HepG2 (cell line): ENCODE measurements around the gene ODC1. TPM values are rescaled to one million over a fixed set of nuclear protein-coding genes. Genes with fewer than 3 reads are reported as not detected.

Experiments used
- ATAC-seq: fragments of 200-7000 bp; cut with Tn5 transposase; 3 replicates; pipeline ENCODE4 v1.9.1; 2020; ENCODE audit warnings: mild to moderate bottlenecking, moderate library complexity
- BruUV-seq: library from RNA; stranded (reverse); fragments of 400-500 nt; replicated peaks from 2 replicates; lab custom pipeline; 2021; lab: Mats Ljungman, UMichigan
- CTCF ChIA-PET: fragments of 300-600 bp; formaldehyde crosslinking; extraction: SDS; loops from one replicate; lab custom pipeline; 2021; ENCODE audit warnings: low total read pairs, inconsistent platforms, low intra/inter-chr PET ratio; lab: Yijun Ruan, JAX
- POLR2A ChIA-PET: fragments of 350-600 bp; sonication (Branson Sonifier 250); formaldehyde crosslinking; loops from one replicate; lab custom pipeline; 2020; ENCODE audit warnings: antibody characterized with exemption, inconsistent platforms; lab: Yijun Ruan, JAX
- DNase-seq: peaks from one replicate; pipeline ENCODE4 v3.0.0-alpha.2; 2015; ENCODE audit warnings: low spot score
- FAIRE-seq: peaks from 3 replicates; lab custom pipeline; 2011; peaks lifted over from hg19 to GRCh38; lab: Jason Lieb, UNC
- H2AFZ ChIP-seq: one replicate; pipeline ENCODE4 v1.6.1; 2011; ENCODE audit warnings: low read length, inconsistent platforms
- H3K27ac ChIP-seq: fragments of 300-600 bp; 3 replicates; pipeline ENCODE4 v1.8.0; 2011; ENCODE audit warnings: mixed run types, mild to moderate bottlenecking, mixed read lengths, low read length, inconsistent platforms; ENCODE audit not compliant: insufficient read depth; ENCODE audit errors: extremely low read length
- H3K27me3 ChIP-seq, 2 experiments: fragments of 200-600 bp in 1 of 2; 2 replicates in 1 of 2; 3 replicates in 1 of 2; pipeline versions ENCODE4 v1.6.0 to v1.8.0; 2011; ENCODE audit warnings: low read length in 2 of 2, mild to moderate bottlenecking in 2 of 2, moderate library complexity in 2 of 2, inconsistent platforms in 1 of 2; ENCODE audit not compliant: insufficient read depth in 2 of 2, control insufficient read depth in 1 of 2
- H3K36me3 ChIP-seq, 2 experiments: fragments of 200-600 bp in 1 of 2; replicated peaks in 1 of 2; 2 replicates in 1 of 2; 3 replicates in 1 of 2; pipeline versions ENCODE4 v1.5.1 to v1.8.0; 2011; ENCODE audit warnings: low read length in 2 of 2, inconsistent platforms in 1 of 2; ENCODE audit not compliant: insufficient read depth in 2 of 2, control insufficient read depth in 1 of 2
- H3K4me1 ChIP-seq: 2 replicates; pipeline ENCODE4 v1.5.1; 2012; ENCODE audit warnings: low read length, inconsistent platforms; ENCODE audit not compliant: insufficient read depth
- H3K4me2 ChIP-seq: 2 replicates; pipeline ENCODE4 v1.6.0; 2011; ENCODE audit warnings: low read depth, low read length, inconsistent platforms
- H3K4me3 ChIP-seq, 3 experiments: fragments of 200-600 bp in 1 of 3; sonication (generic), shearing (Covaris generic) in 1 of 3; replicated peaks in 1 of 3; 2 replicates each; pipeline ENCODE4 v1.5.1; 2011 to 2016; ENCODE audit warnings: low read length in 3 of 3, inconsistent platforms in 2 of 3, low read depth in 2 of 3, mild to moderate bottlenecking in 2 of 3, control low read depth in 1 of 3, mixed read lengths in 1 of 3; ENCODE audit not compliant: insufficient read depth in 1 of 3
- H3K79me2 ChIP-seq: one replicate; pipeline ENCODE4 v1.6.1; 2011; ENCODE audit warnings: low read length, inconsistent platforms; ENCODE audit not compliant: insufficient read depth
- H3K9ac ChIP-seq: 2 replicates; pipeline ENCODE4 v1.6.0; 2011; ENCODE audit warnings: mild to moderate bottlenecking, low read depth, low read length, inconsistent platforms; ENCODE audit not compliant: insufficient read depth
- H3K9me3 ChIP-seq: 2 replicates; pipeline ENCODE4 v1.5.1; 2012; ENCODE audit warnings: mild to moderate bottlenecking, low read length
- H4K20me1 ChIP-seq: 2 replicates; pipeline ENCODE4 v1.6.0; 2011; ENCODE audit warnings: inconsistent platforms, mild to moderate bottlenecking, low read length, moderate library complexity; ENCODE audit not compliant: insufficient read depth
- CHD4 ChIP-seq: fragments of 200-600 bp; sonication (generic); IDR thresholded peaks from 2 replicates; pipeline ENCODE4 v1.7.0; 2017; ENCODE audit warnings: mild to moderate bottlenecking, low read length, borderline replicate concordance
- DNMT3B ChIP-seq: conservative IDR thresholded peaks from 2 replicates; pipeline ENCODE4 v1.6.1; 2016; ENCODE audit warnings: missing biosample characterization, control low read depth
- FOSL1 ChIP-seq: sonication (generic); formaldehyde crosslinking; IDR thresholded peaks from 2 replicates; pipeline ENCODE4 v1.9.0; 2021; ENCODE audit warnings: missing genetic modification reagents, borderline replicate concordance
- KDM5B ChIP-seq: sonication (generic); formaldehyde crosslinking; IDR thresholded peaks from 2 replicates; pipeline ENCODE4 v1.4.0; 2020; ENCODE audit warnings: missing genetic modification reagents, mild to moderate bottlenecking, borderline replicate concordance
- KDM6A ChIP-seq: IDR thresholded peaks from 2 replicates; pipeline ENCODE4 v1.6.1; 2016; ENCODE audit warnings: low read depth
- POLR2G ChIP-seq: fragments of 200-400 bp; formaldehyde crosslinking; IDR thresholded peaks from 2 replicates; pipeline ENCODE4 v1.6.1; 2018; ENCODE audit warnings: mild to moderate bottlenecking, low read depth, low read length, moderate library complexity
- RARA ChIP-seq: IDR thresholded peaks from 2 replicates; pipeline ENCODE4 v1.6.1; 2016; ENCODE audit warnings: missing genetic modification reagents, missing compliant biosample characterization
- TRIM24 ChIP-seq: sonication (generic); formaldehyde crosslinking; IDR thresholded peaks from 2 replicates; pipeline ENCODE4 v1.8.0; 2022; ENCODE audit warnings: mild to moderate bottlenecking, missing genetic modification reagents
- ZFP82 ChIP-seq: sonication (generic); formaldehyde crosslinking; IDR thresholded peaks from 2 replicates; pipeline ENCODE4 v1.5.1; 2020; ENCODE audit warnings: mild to moderate bottlenecking, missing genetic modification reagents, borderline replicate concordance
- ZMYM3 ChIP-seq: sonication (generic); formaldehyde crosslinking; IDR thresholded peaks from 2 replicates; pipeline ENCODE4 v1.5.1; 2020; ENCODE audit warnings: mild to moderate bottlenecking, missing genetic modification reagents
- ZNF501 ChIP-seq: sonication (generic); formaldehyde crosslinking; IDR thresholded peaks from 2 replicates; pipeline ENCODE4 v1.5.1; 2020; ENCODE audit warnings: mild to moderate bottlenecking, moderate library complexity, missing genetic modification reagents
- WGBS: methylation state at CpG from one replicate; pipeline ENCODE4 v1.1.6; 2017; ENCODE audit warnings: low lambda C conversion rate; 5-methylcytosine and 5-hydroxymethylcytosine counted together
- in situ Hi-C: cut with HindIII; loops from 2 replicates; pipeline ENCODE4 v1.10.0; 2017; ENCODE audit warnings: low pct_unique_long_range_greater_than_20kb; ENCODE audit not compliant: extremely low pct_ligation_motif_present
- intact Hi-C: fragments of 100-400 bp; cut with micrococcal nuclease; formaldehyde crosslinking; loops from one replicate; pipeline ENCODE4 v1.10.0; 2022; ENCODE audit not compliant: unreplicated experiment
- polyA plus RNA-seq, 8 experiments: library from polyadenylated mRNA; depleted of rRNA in 3 of 8; stranded (reverse) in 7 of 8; unstranded in 1 of 8; fragments of >200 nt; fragmentation: Illumina TruSeq in 4 of 8; extraction: Trizol in 4 of 8; gene quantifications; 2 replicates each; pipeline versions ENCODE4 v1.2.1 to v1.2.3, GENCODE V29; 2011 to 2016; ENCODE audit warnings: low read depth in 4 of 8, missing spikeins in 1 of 8, mixed read lengths in 1 of 8; ENCODE audit not compliant: insufficient read depth in 1 of 8
- total RNA-seq, 5 experiments: library from RNA; depleted of rRNA; stranded (reverse); fragments of >200 nt; fragmentation: Illumina TruSeq; extraction: Trizol; gene quantifications; 2 replicates each; pipeline ENCODE4 v1.2.3, GENCODE V29; 2016; ENCODE audit warnings: low read depth in 1 of 5
- TF ChIP-seq, protein P1 (sequence below), 2 experiments: IDR thresholded peaks; 2 replicates each; pipeline ENCODE4 v1.6.1; 2011 to 2012; ENCODE audit warnings: low read length in 2 of 2, borderline replicate concordance in 1 of 2, low read depth in 1 of 2, mild to moderate bottlenecking in 1 of 2, moderate library complexity in 1 of 2
- TF ChIP-seq, protein P2 (sequence below): IDR thresholded peaks from 2 replicates; pipeline ENCODE4 v1.6.1; 2016; ENCODE audit warnings: control low read depth
- TF ChIP-seq, protein P3 (sequence below): sonication (generic); formaldehyde crosslinking; IDR thresholded peaks from 2 replicates; pipeline ENCODE4 v1.8.0; 2022; ENCODE audit warnings: missing genetic modification reagents, mild to moderate bottlenecking, borderline replicate concordance
- TF ChIP-seq, protein P4 (sequence below): sonication (generic); formaldehyde crosslinking; IDR thresholded peaks from 2 replicates; pipeline ENCODE4 v1.5.1; 2020; ENCODE audit warnings: missing genetic modification reagents, mild to moderate bottlenecking, borderline replicate concordance

The ODC1 gene
- total and polyA plus RNA-seq, 2 of the 13 experiments (the other 11 are each of a cell fraction or from before 2014, with no cell fraction given) = 142 to 371 TPM

DNA sequence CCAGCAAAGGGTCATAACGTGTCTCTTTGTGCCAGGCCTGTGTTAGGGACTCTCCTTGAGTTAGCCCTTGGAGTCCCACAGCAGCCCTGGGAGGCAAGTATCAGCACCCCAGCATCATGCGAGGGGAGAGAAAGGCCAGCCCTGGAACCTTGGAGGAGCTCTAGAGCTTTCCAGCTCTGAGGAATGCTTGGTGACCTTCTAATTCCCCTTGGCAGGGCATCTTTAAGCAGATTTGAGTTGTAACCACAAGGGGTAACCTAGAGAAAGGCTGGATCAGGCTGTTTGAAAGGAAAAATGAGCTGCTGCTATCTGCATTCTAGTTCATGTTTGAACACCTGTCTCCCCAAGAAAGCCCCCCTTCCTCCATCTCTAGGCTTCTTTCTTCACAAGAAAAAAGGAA lies 23.8 kb upstream of the ODC1 start (continued):
- TF ChIP-seq, protein P1, sequence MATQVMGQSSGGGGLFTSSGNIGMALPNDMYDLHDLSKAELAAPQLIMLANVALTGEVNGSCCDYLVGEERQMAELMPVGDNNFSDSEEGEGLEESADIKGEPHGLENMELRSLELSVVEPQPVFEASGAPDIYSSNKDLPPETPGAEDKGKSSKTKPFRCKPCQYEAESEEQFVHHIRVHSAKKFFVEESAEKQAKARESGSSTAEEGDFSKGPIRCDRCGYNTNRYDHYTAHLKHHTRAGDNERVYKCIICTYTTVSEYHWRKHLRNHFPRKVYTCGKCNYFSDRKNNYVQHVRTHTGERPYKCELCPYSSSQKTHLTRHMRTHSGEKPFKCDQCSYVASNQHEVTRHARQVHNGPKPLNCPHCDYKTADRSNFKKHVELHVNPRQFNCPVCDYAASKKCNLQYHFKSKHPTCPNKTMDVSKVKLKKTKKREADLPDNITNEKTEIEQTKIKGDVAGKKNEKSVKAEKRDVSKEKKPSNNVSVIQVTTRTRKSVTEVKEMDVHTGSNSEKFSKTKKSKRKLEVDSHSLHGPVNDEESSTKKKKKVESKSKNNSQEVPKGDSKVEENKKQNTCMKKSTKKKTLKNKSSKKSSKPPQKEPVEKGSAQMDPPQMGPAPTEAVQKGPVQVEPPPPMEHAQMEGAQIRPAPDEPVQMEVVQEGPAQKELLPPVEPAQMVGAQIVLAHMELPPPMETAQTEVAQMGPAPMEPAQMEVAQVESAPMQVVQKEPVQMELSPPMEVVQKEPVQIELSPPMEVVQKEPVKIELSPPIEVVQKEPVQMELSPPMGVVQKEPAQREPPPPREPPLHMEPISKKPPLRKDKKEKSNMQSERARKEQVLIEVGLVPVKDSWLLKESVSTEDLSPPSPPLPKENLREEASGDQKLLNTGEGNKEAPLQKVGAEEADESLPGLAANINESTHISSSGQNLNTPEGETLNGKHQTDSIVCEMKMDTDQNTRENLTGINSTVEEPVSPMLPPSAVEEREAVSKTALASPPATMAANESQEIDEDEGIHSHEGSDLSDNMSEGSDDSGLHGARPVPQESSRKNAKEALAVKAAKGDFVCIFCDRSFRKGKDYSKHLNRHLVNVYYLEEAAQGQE (IDR thresholded peaks at IDR 0.05; ENCODE audit: borderline replicate concordance in 1 of 2, low read depth in 1 of 2, low read length in 2 of 2) = no peak
- TF ChIP-seq DNMT3B (no peak), TRIM24 (CRISPR knock-in tag) (no peak)

DNA sequence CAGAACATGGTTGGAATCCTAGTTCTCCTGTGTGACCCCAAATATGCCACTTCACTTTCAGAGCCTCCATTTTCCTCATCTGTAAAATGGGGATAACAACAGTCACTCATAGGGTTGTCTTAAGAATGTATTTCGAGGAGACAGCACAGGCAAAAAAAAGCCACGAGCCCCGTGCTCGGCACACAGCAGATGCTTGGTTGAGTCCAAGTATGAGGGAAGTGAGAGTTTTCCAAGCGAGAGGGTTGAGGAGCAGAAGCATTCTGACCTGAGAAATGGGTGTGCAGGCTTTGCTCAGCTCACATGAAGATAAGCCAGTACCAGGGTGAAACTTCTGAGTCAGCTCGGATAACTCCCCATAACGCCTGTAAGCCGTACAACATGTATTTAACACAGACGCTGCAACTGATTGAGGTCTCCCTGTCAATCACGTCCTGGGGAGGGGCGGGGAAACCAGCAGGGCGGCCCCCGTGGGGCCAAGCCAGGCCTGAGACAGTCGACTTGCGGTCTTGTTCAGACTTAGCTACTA lies 23.0 kb upstream of the ODC1 start:
- 20% methylated on average over 14 of the region's 15 CpGs for whole genome bisulfite sequencing
- no peak overlapping the region for H3K9ac ChIP-seq
- no peaks in the 10 kb centered on the region for H4K20me1 ChIP-seq
- POLR2A ChIA-PET = interaction anchor here (0.6 to 2.1 kb wide), 2 partner anchors 21 to 224 kb away, joined by 3 to 9 read pairs; no protein-coding TSS in a partner anchor
- H3K79me2 ChIP-seq = no peaks in the 10 kb centered on the region
- no peak overlapping the region for H3K4me3 ChIP-seq
- intact Hi-C loops = no loop called here
- H2AFZ ChIP-seq = no peak overlapping the region
- CTCF ChIA-PET = no interaction called here
- DNase-seq = no peak
- no TSS peak for BruUV-seq
- no peak for FAIRE-seq
- no peak for ATAC-seq
- H3K27me3 ChIP-seq = peaks cover 10 to 74% of the 10 kb centered on the region in 2 experiments; a peak in 4 of 5 replicates
- no peaks in the 10 kb centered on the region for H3K9me3 ChIP-seq
- H3K4me2 ChIP-seq = no peak overlapping the region
- in situ Hi-C loops = loop anchor here (10.0 kb wide), 1 partner anchor 194 kb away; no protein-coding TSS in a partner anchor
- no peaks in the 10 kb centered on the region for H3K36me3 ChIP-seq
- peaks cover 14% of the 10 kb centered on the region for H3K4me1 ChIP-seq
- no peak overlapping the region for H3K27ac ChIP-seq
- TF ChIP-seq CHD4 (peak; percentile 78; the same call in 1 of the 2 replicates), KDM5B (no peak), RARA (CRISPR knock-in tag) (no peak), ZNF501 (CRISPR knock-in tag) (no peak), ZFP82 (CRISPR knock-in tag) (no peak), POLR2G (no peak), KDM6A (CRISPR knock-in tag) (no peak), FOSL1 (no peak), ZMYM3 (CRISPR knock-in tag) (0 out of 2 replicates have a peak, but pooled peaks have one; percentile 33)
- TF ChIP-seq, protein P2, sequence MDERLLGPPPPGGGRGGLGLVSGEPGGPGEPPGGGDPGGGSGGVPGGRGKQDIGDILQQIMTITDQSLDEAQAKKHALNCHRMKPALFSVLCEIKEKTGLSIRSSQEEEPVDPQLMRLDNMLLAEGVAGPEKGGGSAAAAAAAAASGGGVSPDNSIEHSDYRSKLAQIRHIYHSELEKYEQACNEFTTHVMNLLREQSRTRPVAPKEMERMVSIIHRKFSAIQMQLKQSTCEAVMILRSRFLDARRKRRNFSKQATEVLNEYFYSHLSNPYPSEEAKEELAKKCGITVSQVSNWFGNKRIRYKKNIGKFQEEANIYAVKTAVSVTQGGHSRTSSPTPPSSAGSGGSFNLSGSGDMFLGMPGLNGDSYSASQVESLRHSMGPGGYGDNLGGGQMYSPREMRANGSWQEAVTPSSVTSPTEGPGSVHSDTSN (CRISPR knock-in tag) = peak; percentile 79
- TF ChIP-seq, protein P3, sequence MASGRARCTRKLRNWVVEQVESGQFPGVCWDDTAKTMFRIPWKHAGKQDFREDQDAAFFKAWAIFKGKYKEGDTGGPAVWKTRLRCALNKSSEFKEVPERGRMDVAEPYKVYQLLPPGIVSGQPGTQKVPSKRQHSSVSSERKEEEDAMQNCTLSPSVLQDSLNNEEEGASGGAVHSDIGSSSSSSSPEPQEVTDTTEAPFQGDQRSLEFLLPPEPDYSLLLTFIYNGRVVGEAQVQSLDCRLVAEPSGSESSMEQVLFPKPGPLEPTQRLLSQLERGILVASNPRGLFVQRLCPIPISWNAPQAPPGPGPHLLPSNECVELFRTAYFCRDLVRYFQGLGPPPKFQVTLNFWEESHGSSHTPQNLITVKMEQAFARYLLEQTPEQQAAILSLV (CRISPR knock-in tag) = no peak
- TF ChIP-seq, protein P4, sequence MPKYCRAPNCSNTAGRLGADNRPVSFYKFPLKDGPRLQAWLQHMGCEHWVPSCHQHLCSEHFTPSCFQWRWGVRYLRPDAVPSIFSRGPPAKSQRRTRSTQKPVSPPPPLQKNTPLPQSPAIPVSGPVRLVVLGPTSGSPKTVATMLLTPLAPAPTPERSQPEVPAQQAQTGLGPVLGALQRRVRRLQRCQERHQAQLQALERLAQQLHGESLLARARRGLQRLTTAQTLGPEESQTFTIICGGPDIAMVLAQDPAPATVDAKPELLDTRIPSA (CRISPR knock-in tag) = no peak
